Peyer's patch (tissue), 4 donors: ENCODE data around the gene KAZN.
"Not testable (repeated sequence)": the region's sequence is repeated elsewhere in the genome, so short reads cannot be mapped to it uniquely, and the experiment has no call there.

Experiments used
- CTCF ChIP-seq, 6 experiments: fragments of 450-650 bp in 4 of 6; fragments of 200-600 bp in 2 of 6; sonication (generic) in 1 of 6; IDR thresholded peaks; one replicate each; pipeline ENCODE4 v1.5.1; 2017 to 2019; ENCODE audit warnings: antibody characterized with exemption in 6 of 6, mild to moderate bottlenecking in 3 of 6, moderate library complexity in 1 of 6
- POLR2A ChIP-seq, 2 donors: fragments of 450-650 bp; IDR thresholded peaks; one replicate each; pipeline ENCODE4 v1.5.1; 2017; ENCODE audit warnings: antibody characterized with exemption in 2 of 2, mild to moderate bottlenecking in 2 of 2, moderate library complexity in 2 of 2

DNA sequence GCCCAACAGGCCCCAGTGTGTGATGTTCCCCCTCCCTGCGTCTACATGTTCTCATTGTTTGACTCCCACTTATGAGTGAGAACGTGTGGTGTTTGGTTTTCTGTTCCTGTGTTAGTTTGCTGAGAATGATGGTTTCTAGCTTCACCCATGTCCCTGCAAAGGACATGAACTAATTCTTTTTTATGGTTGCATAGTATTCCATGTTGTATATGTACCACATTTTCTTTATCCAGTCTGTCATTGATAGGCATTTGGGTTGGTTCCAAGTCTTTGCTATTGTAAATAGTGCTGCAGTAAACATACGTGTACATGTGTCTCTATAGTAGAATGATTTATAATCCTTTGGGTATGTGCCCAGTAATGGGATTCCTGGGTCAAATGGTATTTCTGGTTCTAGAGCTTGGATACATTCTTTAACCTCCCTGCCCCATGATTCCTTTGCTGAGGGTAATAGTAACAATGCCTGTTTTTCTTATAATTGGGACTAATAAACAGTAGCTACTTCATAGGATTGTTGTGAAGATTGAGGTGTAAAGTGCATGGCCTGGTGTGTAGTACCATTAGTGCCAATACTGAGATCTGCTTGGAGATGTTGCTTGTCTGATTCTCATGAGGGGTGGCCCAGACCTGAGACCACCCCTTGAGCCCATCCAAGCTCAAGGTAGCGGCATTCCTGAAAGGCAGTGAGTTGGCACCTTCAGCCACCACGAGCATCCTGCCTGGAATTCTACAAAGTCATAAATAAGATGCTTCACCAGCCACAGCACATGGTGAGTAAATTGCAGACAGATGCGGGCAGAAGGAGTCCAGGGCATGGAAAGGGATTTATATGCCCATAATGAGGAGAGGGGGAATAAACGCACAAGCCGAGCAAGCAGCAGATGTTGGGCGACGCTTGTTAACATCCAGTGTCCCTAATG lies 365.6 kb downstream of the KAZN start:
- TF ChIP-seq CTCF, POLR2A (IDR thresholded peaks at IDR 0.05): not testable (repeated sequence)
